ENCODE data around the gene C2orf74. TPM values are rescaled to one million over a fixed set of nuclear protein-coding genes. Genes with fewer than 3 reads are reported as not detected.

The C2orf74 gene
- total RNA-seq, 1 donor from 2014 or later, result 6.0 TPM

- no peak for TF ChIP-seq CTCF (IDR thresholded peaks at IDR 0.05; ENCODE audit: unreplicated experiment)
- no peaks in the 10 kb centered on the region for H3K9me3 Mint-ChIP-seq
- DNase-seq (ENCODE audit: low spot score in 2 of 2, unreplicated experiment in 2 of 2), result no peak
- H3K27ac Mint-ChIP-seq, result no peak overlapping the region
- H3K4me1 Mint-ChIP-seq, result peaks cover 7% of the 10 kb centered on the region
- H3K36me3 Mint-ChIP-seq, result peaks cover 3% of the 10 kb centered on the region
- peaks cover 6% of the 10 kb centered on the region for H3K27me3 Mint-ChIP-seq (ENCODE audit: low read depth)
- no peak overlapping the region for H3K4me3 Mint-ChIP-seq
Measured at GRCh38 chr2:61172671-61173070, 10.7 kb downstream of the C2orf74 start.

GRCh38 chr2:61173116-61173515, 11.1 kb downstream of the C2orf74 start:
- peaks cover 6% of the 10 kb centered on the region for H3K27me3 Mint-ChIP-seq (ENCODE audit: low read depth)

GRCh38 chr2:61175036-61175435, 13.0 kb downstream of the C2orf74 start:
- no peak for DNase-seq (ENCODE audit: low spot score in 2 of 2, unreplicated experiment in 2 of 2)
- Mint-ChIP-seq H3K9me3 (no peaks in the 10 kb centered on the region), H3K27me3 (ENCODE audit: low read depth) (peaks cover 6% of the 10 kb centered on the region), H3K4me1 (peaks cover 26% of the 10 kb centered on the region), H3K4me3 (no peak overlapping the region), H3K27ac (no peak overlapping the region), H3K36me3 (no peaks in the 10 kb centered on the region)
- TF ChIP-seq CTCF (IDR thresholded peaks at IDR 0.05; ENCODE audit: unreplicated experiment), result no peak

More at GRCh38 chr2:61173116-61173515, 11.1 kb downstream of the C2orf74 start:
- H3K9me3 Mint-ChIP-seq, result no peaks in the 10 kb centered on the region
- peaks cover 8% of the 10 kb centered on the region for H3K4me1 Mint-ChIP-seq
- no peak overlapping the region for H3K27ac Mint-ChIP-seq
- H3K4me3 Mint-ChIP-seq, result no peak overlapping the region
- TF ChIP-seq CTCF (IDR thresholded peaks at IDR 0.05; ENCODE audit: unreplicated experiment), result no peak
- H3K36me3 Mint-ChIP-seq, result peaks cover 3% of the 10 kb centered on the region
- DNase-seq (ENCODE audit: low spot score in 2 of 2, unreplicated experiment in 2 of 2), result no peak

- H3K27ac Mint-ChIP-seq, result peak overlapping the region; percentile 88
- H3K36me3 Mint-ChIP-seq, result peaks cover 9% of the 10 kb centered on the region
- H3K4me1 Mint-ChIP-seq, result peaks cover 46% of the 10 kb centered on the region
- peak overlapping the region; percentile 86 for H3K4me3 Mint-ChIP-seq
- DNase-seq (ENCODE audit: low spot score in 2 of 2, unreplicated experiment in 2 of 2), result peak; percentile 93 to 94
- peaks cover 6% of the 10 kb centered on the region for H3K27me3 Mint-ChIP-seq (ENCODE audit: low read depth)
- no peak for TF ChIP-seq CTCF (IDR thresholded peaks at IDR 0.05; ENCODE audit: unreplicated experiment)
- H3K9me3 Mint-ChIP-seq, result no peaks in the 10 kb centered on the region
Measured at GRCh38 chr2:61176755-61177726, 15.1 kb downstream of the C2orf74 start.

GRCh38 chr2:61177727-61178549, 15.9 kb downstream of the C2orf74 start:
- DNase-seq (ENCODE audit: low spot score in 2 of 2, unreplicated experiment in 2 of 2), result peak in 1 of 2 experiments; percentile 48
- Mint-ChIP-seq H3K4me3 (peak overlapping the region; percentile 86), H3K36me3 (peaks cover 17% of the 10 kb centered on the region), H3K27ac (peak overlapping the region; percentile 93), H3K9me3 (no peaks in the 10 kb centered on the region), H3K4me1 (peaks cover 51% of the 10 kb centered on the region), H3K27me3 (ENCODE audit: low read depth) (peaks cover 6% of the 10 kb centered on the region)
- TF ChIP-seq CTCF (IDR thresholded peaks at IDR 0.05; ENCODE audit: unreplicated experiment), result no peak

Measured in mesothelial cell of epicardium (in vitro differentiated cells).